HS-27A (cell line): ENCODE results near the gene TSPAN13.

Experiments used
- DNase-seq: peaks from one replicate; pipeline ENCODE4 v3.0.0-alpha.2; 2012; ENCODE audit warnings: low read depth, missing footprints

The TSPAN13 gene

DNA sequence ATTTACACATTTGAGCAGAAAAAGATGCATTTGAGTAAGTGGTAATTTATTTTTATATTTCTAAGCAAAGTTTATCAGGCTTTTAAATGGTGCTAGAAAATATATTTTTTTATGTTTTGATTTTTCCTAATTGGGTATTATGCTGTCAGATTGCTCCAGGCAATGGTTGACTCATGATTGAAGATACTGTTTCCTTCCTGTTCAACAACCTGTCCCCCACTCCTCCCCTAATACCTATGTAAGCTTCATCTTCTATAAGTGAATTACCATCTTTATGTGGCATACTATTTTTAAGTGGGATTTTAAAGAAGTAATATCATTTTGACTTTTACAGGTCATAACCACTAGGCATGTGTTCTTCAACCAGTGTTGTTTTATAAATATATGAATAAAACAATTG, 21.4 kb downstream of the TSPAN13 start:
- no peak for DNase-seq

- DNase-seq, result no peak
Observed at GRCh38 chr7:16776053-16776452, 22.5 kb downstream of the TSPAN13 start.

DNA sequence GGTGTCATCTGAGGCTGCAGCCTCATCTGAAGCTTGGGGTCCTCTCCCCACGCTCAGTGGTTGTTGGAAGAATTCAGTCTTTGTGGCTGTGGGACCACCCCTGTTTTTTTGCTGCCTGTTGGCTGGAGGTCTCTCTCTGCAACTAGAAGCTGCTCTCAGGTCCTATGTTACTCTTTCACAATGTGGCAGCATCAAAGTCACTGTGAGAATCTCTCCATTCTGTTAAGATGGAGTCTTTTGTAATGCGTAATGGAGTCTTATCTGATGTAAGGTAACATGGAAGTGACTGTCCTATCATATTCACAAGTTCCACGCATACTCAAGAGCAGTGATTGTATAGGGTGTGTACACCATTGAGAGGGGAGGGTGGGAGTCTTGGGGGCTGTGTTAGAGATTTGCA, 24.9 kb downstream of the TSPAN13 start:
- no peak for DNase-seq

DNA sequence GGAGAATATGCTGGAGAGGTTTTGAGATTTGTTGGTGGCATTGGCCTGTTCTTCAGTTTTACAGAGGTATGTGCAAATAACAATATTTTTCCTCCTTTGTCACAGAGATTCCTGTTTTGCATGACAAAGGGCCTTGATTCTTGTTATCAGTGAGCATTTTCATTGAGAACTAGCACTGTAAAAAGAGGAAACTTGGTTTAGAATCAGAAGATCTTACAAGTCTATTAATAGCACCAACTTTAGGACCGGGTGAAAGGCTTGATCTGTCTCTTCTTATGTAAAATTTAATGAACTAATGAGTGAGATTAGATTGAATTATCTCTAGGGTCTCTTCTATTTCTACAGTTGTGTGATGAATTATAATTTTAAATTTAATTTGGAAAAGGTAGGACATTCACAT, 25.5 kb downstream of the TSPAN13 start:
- no peak for DNase-seq

DNA sequence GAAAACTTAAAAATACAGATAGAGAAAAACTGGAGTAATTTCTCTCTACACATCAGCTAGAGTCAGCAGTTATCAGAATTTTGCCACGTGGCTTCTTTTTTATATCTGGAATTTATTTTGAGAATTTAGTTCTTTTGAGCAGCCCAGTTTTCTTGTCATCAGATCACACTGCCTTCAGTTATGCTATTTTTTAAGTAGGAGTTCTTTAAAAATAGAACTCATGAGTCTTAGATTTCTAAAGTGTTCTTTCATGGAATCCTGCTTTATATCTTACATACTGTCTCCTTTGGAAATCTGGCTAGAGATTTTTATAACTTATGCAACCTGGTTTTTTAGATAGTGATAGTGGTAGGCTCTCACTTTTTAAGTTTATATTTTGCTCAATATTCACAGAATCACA, 27.0 kb downstream of the TSPAN13 start:
- no peak for DNase-seq

GRCh38 chr7:16785321-16785720, 31.8 kb downstream of the TSPAN13 start:
- DNase-seq, result no peak

GRCh38 chr7:16785846-16786245, 32.3 kb downstream of the TSPAN13 start:
- no peak for DNase-seq

DNA sequence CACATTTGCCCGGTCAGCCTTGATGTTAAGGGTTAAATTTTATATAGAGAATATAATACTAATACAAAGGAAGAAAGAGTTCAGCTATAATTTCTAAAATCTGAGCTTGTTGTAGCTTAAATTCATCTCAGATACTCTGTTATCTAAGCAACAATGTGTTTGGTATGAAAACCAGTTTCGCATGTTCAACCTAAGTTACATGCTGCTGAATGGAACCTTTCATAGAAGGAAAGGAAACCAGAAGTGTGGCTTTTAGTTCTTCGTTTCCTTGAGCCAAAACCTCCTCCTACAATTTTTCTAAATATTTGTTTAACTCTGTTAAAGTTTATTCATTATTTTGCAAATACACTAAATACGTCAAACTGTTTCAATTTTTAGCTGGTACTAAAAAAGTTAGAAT, 32.7 kb downstream of the TSPAN13 start:
- no peak for DNase-seq

- DNase-seq, result no peak
Observed at GRCh38 chr7:16787127-16787526, 33.6 kb downstream of the TSPAN13 start.

- no peak for DNase-seq
Observed at GRCh38 chr7:16791071-16791470, 37.5 kb downstream of the TSPAN13 start.

- no peak for DNase-seq
Observed at GRCh38 chr7:16791905-16792698, 38.5 kb downstream of the TSPAN13 start.

DNA sequence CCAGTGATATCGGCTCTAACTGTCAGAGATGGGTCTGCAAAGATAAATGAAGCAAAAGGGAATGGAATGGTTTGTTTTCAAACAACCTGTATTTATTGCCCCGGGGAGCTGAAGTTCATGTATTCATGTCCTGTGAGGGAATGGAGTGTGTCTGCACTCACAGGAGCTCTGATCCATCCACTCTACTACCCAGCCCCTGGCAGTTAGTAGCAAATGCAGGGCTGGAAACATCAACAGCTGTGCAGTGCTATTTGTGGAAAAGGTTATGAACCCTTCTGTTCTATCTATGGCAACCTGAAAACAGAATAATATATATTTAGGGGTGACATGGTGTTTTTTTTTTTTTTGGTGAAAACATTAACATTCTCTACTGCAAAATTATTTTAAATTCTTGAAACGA, 41.4 kb downstream of the TSPAN13 start:
- DNase-seq, result no peak

GRCh38 chr7:16795624-16796023, 42.1 kb downstream of the TSPAN13 start:
- DNase-seq, result no peak

GRCh38 chr7:16801111-16801542, 47.6 kb downstream of the TSPAN13 start:
- DNase-seq, result peak; percentile 31

GRCh38 chr7:16801579-16801978, 48.0 kb downstream of the TSPAN13 start:
- no peak for DNase-seq

DNA sequence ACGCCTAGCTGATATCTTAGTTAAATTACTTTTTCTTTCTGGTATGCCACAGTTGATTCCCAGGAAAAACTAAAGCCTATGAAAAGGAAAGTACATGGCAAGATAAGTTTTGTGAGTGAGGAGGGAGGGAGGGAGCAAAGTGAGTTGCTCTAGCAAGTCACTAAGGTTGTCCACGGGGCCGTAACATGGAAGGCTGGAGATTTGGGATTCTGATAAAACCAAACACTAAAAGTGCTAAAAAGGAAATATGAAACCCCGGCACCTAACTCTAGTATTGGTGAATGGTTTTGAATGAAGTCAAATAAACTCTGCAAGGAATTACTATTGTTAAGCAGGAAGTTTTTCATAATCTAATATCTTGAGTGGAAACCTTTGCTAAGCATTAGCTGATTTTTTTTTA, 49.6 kb downstream of the TSPAN13 start:
- DNase-seq, result no peak

GRCh38 chr7:16803881-16804673, 50.5 kb downstream of the TSPAN13 start:
- DNase-seq, result no peak

DNA sequence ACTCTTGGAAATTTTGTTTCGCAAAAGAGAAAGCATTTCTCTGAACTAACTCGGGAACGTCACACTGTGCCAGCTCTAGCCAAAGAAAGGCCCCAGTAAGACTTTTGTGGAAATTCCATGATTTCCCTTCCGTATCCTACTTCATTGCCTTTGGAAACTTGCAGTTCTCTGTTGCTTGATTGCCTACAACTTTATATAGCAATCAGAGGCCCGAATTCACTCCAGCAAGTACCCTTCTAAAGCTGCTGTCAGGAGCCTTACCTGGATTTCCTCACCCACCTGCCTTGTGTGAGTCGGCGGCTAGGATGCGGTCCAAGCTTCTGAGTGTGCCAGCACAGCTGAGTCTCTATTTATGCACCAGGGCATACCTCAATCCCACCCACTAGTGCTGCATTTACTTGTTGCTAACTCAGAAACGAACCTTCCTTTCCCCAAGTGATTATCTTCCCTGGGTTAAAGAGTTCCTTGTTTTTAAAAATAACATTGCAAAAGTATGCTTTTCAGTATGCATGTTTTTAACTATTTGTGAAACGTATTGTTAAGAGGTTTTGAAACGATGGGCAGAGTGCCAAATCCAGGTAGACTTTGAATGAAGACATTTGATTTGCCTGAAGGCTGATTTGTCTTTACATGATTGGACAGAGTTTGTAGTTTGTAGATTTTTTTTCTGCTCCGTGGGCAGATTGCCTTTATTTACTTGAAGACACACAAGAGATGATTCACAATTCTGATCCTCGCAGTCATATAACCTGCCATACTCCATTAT, 51.3 kb downstream of the TSPAN13 start, which contains the start of gene AGR2:
TSS of gene AGR2 (minus strand) at position 326 of the 766 bp plus-strand sequence. CDS start 3,203 bp downstream, outside the sequence.
- DNase-seq, result no peak

GRCh38 chr7:16805441-16805840, 51.9 kb downstream of the TSPAN13 start:
- no peak for DNase-seq

GRCh38 chr7:16810112-16810511, 56.6 kb downstream of the TSPAN13 start:
- DNase-seq, result no peak

GRCh38 chr7:16810573-16810972, 57.0 kb downstream of the TSPAN13 start:
- DNase-seq, result no peak

- DNase-seq, result peak; percentile 31
Observed at GRCh38 chr7:16811551-16811950, 58.0 kb downstream of the TSPAN13 start.
